HG03460 (cell line): ENCODE measurements around the gene AUTS2.

Source experiments
- ATAC-seq: cut with Tn5 transposase; IDR thresholded peaks from one replicate; pipeline ENCODE4 v1.9.1; 2021; ENCODE audit not compliant: unreplicated experiment

AUTS2 gene

GRCh38 chr7:70392256-70392876, 794.1 kb downstream of the AUTS2 start:
- ATAC-seq, result no peak

- no peak for ATAC-seq
Observed at GRCh38 chr7:70392877-70393435, 794.7 kb downstream of the AUTS2 start.

- ATAC-seq, result no peak
Observed at GRCh38 chr7:70393956-70394355, 795.7 kb downstream of the AUTS2 start.

GRCh38 chr7:70400829-70401380, 802.6 kb downstream of the AUTS2 start:
- ATAC-seq, result no peak

- no peak for ATAC-seq
Observed at GRCh38 chr7:70402069-70402468, 803.8 kb downstream of the AUTS2 start.

- no peak for ATAC-seq
Observed at GRCh38 chr7:70405241-70405640, 807.0 kb downstream of the AUTS2 start.

- ATAC-seq, result no peak
Observed at GRCh38 chr7:70406186-70406949, 808.1 kb downstream of the AUTS2 start.

GRCh38 chr7:70406950-70407209, 808.6 kb downstream of the AUTS2 start:
- ATAC-seq, result no peak

GRCh38 chr7:70408477-70408876, 810.2 kb downstream of the AUTS2 start:
- no peak for ATAC-seq

GRCh38 chr7:70408891-70409290, 810.6 kb downstream of the AUTS2 start:
- no peak for ATAC-seq

GRCh38 chr7:70410134-70410750, 812.0 kb downstream of the AUTS2 start:
- no peak for ATAC-seq

- no peak for ATAC-seq
Observed at GRCh38 chr7:70414368-70414767, 816.1 kb downstream of the AUTS2 start.

- ATAC-seq, result peak; percentile 67
Observed at GRCh38 chr7:70415179-70415972, 817.1 kb downstream of the AUTS2 start.

GRCh38 chr7:70416347-70416985, 818.2 kb downstream of the AUTS2 start:
- no peak for ATAC-seq

- no peak for ATAC-seq
Observed at GRCh38 chr7:70416986-70417655, 818.8 kb downstream of the AUTS2 start.

- ATAC-seq, result no peak
Observed at GRCh38 chr7:70419526-70420380, 821.5 kb downstream of the AUTS2 start.

GRCh38 chr7:70420381-70420662, 822.0 kb downstream of the AUTS2 start:
- ATAC-seq, result no peak

- ATAC-seq, result no peak
Observed at GRCh38 chr7:70421319-70421718, 823.0 kb downstream of the AUTS2 start.

GRCh38 chr7:70426249-70426880, 828.1 kb downstream of the AUTS2 start:
- no peak for ATAC-seq
